OCI-LY7 (cell line): ENCODE data around the gene RPS17.

Source experiments
- EZH2phosphoT487 ChIP-seq: fragments of 200-600 bp; sonication (generic); IDR thresholded peaks from 2 replicates; pipeline ENCODE4 v1.6.1; 2018; ENCODE audit warnings: low read depth, borderline replicate concordance, mild to moderate bottlenecking, mixed run types, antibody characterized with exemption, low read length, moderate library complexity, mixed read lengths
- TF ChIP-seq, protein P1 (sequence below): fragments of 200-600 bp; sonication (generic); conservative IDR thresholded peaks from 2 replicates; pipeline ENCODE4 v1.5.1; 2014; ENCODE audit warnings: mild to moderate bottlenecking, antibody characterized with exemption, low read length, moderate library complexity, mixed read lengths

- TF ChIP-seq, protein P1, sequence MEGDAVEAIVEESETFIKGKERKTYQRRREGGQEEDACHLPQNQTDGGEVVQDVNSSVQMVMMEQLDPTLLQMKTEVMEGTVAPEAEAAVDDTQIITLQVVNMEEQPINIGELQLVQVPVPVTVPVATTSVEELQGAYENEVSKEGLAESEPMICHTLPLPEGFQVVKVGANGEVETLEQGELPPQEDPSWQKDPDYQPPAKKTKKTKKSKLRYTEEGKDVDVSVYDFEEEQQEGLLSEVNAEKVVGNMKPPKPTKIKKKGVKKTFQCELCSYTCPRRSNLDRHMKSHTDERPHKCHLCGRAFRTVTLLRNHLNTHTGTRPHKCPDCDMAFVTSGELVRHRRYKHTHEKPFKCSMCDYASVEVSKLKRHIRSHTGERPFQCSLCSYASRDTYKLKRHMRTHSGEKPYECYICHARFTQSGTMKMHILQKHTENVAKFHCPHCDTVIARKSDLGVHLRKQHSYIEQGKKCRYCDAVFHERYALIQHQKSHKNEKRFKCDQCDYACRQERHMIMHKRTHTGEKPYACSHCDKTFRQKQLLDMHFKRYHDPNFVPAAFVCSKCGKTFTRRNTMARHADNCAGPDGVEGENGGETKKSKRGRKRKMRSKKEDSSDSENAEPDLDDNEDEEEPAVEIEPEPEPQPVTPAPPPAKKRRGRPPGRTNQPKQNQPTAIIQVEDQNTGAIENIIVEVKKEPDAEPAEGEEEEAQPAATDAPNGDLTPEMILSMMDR: no peak
- TF ChIP-seq EZH2phosphoT487: no peak
These were observed 4.5 kb downstream of the RPS17 start for GRCh38 chr15:82535566-82536408.
